T-helper 2 cell (primary cell): ENCODE results near the gene CORT.
A peak's percentile ranks its signal among the peaks of the same experiment; 100 is the strongest.

ENCODE experiments used
- DNase-seq, 5 experiments: peaks; one replicate each; pipeline versions ENCODE4 v3.0.0 to v3.0.0-alpha.2; 2012 to 2022

The CORT gene

DNA sequence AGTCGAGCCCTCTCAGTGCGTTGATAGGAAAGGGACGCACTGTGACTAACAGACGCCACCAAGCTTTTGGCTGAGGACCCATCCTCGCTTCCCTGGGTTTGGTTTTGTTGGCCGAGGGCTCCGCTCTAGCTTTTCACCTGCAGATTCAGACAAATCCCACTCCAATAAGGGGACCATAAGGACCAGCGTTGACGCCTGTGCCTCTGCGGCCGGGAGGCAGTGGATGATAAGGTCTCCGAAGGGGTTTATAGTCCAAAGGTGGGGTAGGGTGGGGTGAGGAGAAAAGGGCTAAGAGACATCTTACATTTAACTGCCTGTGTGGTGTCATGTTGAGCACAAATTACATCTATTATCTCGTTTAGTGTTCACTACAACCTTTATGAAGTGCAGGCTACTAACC is 25.7 kb downstream of the CORT start:
- no peak for DNase-seq

DNA sequence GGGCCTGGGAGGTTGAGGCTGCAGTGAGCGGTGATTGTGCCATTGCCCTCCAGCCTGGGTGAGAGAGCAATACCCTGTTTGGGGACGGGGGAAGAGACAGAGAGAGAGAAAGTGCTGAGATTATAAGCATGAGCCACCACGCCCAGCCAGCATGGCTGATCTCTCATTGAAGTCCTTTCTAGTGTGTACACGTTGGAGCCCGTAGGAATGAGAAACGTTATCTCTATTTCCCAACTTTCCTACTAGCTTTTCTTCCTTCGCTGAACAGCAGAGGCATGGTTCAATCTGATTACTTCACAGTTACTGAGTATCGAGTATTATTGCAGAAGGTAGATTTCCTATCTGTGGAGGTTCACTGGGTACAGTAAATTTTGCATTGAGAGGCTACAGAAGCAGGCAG is 29.5 kb downstream of the CORT start:
- DNase-seq: no peak

DNA sequence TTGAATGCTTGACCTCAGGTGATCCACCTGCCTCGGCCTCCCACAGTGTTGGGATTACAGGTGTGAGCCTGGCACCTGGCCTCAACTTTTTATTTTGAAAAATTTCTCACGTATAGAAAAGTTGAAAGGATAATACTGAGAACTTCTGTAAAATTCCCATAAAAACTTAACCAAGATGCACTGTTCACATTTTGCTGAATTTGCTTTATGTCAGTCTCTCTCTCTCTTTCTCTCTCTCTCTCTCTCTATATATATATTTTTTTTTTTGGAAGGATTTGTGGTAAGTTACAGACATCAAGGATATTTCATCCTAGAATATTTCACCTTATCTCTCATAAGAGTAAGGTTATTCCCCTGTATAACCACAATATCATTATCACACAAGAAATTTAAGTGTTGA is 30.8 kb downstream of the CORT start:
- no peak for DNase-seq

DNA sequence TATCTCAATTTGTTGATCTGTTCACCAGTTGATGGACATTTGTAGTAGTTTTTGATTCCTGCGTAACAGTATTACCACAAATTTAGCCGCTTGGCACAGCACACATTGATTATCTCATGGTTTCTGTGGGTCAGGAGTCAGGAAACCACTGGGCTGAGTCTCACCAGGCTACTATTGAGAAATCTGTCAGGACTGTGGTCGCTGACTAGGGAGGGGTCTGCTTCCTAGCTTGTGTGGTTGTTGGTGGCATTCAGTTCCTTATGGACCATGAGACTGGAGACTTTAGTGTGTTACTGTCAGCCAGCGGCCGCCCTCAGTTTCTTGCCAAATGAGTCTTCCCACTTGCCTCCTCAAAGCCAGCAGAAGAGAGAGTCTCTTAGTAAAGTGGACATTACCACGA is 34.7 kb downstream of the CORT start:
- DNase-seq: no peak

DNA sequence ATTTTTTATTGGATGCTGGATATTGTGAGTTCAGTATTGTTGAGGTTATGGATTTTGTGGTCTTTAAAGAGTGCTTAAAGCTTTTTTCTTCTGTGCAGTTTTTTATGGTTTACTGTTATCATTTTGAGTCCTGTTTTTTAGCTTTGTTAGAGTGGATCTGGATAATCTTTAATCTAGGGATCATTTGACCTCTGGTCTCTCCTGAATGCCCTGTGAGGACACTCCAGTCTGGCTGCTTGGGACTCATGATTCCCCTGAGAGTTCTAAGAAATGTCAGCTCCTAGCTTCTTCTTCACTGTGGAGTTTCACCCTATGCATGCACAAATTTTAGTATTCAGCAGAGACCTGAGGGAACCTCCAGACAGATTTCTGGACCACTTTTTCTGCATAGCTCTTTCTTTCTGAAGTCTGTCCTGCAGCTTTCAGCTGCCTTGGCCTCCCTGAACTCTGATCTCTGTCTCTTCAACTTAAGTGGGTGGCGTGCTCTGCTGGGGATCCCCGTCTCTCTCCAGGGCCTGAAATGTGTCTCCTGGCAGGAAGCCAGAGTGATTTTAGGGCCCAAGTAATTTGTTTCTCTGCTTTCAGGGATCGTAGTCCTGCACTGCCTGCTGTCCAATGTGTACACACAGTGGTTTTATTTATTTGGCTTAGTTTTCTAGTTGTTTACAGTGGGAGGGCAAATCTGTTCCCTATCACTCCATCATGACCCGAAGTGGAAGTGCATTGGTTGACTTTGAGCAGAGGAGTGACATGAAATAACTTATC is 39.6 kb downstream of the CORT start:
- DNase-seq: no peak

DNA sequence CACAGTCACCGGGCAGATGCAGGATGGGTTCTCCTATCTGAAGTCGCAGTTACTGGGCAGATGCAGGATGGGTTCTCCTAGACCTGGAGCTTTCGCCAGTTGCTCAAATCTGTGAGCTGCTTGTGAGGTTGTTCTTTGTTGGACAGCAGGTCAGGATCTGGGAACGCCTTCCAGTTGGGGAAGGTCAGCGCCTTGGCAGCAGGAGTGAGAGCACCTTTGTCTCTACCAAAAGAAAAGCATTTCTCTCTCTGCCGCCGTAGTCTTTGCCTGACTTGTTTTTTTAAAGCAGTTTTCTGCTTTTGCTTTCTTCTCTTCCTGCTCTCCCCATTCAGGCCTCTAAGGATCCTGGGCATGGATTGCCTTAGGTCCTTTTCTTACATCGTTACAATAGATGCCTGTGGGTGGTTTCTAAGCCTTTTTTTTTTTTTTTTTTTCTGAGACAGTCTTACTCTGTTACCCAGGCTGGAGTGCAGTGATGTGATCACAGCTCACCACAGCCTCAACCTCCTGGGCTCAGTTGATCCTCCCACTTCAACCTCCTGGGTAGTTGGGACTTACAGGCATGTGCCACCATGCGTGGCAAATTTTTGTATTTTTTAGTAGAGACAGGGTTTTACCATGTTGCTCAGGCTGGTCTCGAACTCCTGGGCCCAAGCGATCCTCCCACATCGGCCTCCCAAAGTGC is 40.6 kb downstream of the CORT start:
- no peak for DNase-seq

DNA sequence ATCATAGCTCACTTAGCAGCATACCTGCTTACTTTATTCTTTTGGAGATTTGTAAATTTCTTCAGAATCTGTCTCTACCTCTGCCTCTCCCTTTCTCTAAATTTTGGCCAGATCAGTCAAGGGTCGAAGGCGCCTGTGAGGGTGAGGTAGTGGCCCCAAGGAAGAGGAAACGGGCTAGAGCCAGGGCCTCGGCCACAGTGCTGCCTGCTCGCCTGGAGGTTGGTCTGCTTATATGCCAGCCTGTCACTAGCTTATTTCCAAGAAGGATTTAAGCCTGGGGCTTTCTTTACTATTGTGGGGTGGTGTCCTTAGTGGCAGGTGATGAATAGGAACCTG is 44.6 kb downstream of the CORT start:
- no peak for DNase-seq

DNA sequence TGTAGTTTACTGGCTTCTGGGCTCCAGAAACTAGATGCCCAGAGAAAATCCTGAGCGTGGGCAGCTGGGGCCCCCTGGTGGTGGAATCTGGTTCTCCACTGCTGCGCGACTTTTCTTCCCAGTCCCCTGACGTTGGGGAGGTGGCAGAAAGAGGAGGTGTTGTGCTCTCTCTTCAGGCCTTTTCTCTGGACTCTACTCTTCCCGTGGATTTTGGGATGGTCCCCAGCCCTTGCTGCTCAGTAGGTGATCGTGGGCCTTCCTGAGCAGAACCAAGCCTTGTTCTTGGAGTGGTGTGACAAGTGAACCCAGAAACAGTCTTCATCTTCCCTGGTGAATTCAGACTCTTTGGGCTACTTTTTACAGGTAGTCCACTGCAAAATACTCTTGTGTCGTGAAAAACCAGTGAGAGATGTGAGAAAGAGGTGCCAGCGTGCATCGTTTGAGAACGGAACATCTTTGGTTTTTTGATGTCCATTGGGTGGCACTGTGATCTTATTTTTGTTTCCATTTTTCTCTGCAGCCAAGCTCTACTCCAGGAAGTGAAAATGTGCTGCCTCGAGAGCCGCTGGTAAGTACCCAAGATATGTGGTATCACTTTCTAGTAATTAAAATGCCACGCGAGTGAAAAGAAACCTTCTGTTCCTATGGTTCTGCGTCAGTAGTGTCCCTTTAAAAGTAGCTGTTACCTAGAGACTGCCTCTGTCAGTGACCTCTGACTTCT is 45.1 kb downstream of the CORT start:
- peak; percentile 43 to 94 (median 64) for DNase-seq

DNA sequence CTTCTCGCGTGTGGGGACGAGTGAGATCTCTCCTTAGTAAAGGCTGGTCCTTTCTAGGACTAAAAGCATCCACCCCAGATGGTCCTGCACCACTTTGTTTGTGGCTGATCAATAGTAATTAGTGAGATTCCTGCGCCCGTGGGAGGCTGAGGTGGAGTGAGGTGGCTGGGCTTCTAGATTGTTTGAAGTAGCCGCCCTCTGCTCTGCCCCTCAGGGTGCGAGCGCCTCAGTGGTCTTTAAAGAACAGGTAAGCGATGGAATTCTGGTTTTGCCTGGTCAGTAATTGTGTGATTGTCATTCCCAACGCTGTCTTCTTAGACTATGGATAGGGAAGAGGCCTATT is 45.6 kb downstream of the CORT start:
- DNase-seq: no peak

DNA sequence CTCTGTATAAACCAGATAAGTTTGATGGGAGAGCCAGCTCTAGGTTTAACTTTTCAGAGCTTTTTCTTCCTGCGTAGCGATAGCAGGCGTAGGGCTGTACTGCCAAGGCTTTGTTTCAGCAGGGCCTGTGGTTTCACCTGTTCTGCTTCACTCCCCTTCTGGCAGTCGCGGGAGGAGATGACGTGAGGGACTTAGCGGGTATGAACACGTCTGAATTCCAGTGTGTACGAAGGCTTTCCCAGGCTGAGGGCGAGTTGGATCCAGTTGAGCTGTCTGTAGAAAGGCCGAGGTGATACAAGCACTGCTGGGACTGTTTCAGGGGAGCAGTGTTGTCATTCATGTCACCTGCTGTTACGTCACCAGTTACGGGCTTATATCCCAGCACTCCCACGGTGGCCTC is 46.1 kb downstream of the CORT start:
- DNase-seq: peak in 2 of 5 experiments; percentile 43 to 54

DNA sequence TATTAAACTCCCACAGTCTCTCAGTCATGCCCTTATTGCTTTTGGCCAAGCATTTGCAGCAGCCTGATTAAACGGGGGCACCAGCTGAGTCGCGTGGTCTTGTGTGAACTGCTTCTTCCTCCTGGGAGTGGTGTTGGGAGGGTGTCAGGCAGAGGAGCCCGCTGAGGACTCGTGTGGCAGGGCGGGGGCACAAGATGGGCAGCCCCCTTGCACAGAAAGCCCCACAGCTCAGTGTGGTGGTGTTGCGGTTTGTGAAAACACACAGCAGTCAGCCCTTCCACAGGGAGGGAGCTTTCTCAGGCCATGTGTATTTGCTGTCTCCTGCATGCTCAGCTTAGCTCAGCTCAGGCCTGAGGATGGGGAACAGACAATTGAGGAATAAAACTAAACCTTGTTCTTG is 47.3 kb downstream of the CORT start:
- peak in 1 of 5 experiments; percentile 61 for DNase-seq

DNA sequence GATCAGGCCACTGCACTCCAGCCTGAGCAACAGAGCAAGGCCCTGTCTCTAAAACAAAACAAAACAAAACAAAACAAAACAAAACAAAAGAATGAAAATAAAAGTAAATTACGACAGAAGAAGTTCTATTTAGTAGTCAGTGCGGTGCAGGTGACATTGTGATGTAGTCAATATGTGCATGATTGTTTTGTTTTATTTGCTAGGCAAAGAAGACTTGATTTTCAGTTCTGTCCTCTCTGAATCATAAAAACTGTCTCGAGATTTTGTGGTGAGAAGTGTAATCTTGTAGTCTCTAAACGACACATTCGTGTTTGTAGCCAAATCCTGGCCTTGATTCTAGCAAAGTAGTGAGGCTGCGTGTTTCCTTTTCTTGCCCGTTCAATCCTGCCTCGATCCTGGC is 48.4 kb downstream of the CORT start:
- DNase-seq: peak in 1 of 5 experiments; percentile 71
